Inferior parietal cortex (tissue), 1 donor: ENCODE measurements around the gene PSME1.
"Not testable (repeated sequence)": the region's sequence is repeated elsewhere in the genome, so short reads cannot be mapped to it uniquely, and the experiment has no call there.

ENCODE experiments used
- DNase-seq: peaks from one replicate; pipeline ENCODE4 v3.0.0-alpha.2; 2016; ENCODE audit errors: extremely low spot score

The PSME1 gene

DNA sequence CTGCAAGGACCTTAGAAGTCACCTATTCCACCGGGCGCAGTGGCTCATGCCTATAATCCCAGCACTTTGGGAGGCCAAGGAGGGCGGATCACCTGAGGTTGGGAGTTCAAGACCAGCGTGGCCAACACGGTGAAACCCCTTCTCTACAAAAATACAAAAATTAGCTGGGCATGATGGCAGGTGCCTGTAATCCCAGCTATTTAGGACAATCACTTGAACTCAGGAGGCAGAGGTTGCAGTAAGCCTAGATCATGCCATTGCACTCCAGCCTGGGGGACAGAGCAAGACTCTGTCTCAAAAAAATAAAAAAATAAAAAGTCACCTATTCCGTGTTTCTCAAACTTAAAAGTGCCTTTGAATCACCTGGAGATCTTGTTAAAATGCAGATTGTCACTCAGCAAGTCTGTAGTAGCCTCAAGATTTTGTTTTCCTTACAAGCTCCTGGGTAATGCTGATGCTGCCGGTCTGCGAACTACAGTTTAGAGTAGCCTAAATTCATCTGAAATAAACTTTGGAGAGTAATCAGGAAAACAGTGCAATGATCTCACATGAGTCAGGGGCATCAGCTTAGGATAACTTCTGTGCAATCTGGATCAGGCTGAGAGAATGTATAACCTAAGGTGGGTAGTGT, 30.3 kb upstream of the PSME1 start:
- not testable (repeated sequence) for DNase-seq

DNA sequence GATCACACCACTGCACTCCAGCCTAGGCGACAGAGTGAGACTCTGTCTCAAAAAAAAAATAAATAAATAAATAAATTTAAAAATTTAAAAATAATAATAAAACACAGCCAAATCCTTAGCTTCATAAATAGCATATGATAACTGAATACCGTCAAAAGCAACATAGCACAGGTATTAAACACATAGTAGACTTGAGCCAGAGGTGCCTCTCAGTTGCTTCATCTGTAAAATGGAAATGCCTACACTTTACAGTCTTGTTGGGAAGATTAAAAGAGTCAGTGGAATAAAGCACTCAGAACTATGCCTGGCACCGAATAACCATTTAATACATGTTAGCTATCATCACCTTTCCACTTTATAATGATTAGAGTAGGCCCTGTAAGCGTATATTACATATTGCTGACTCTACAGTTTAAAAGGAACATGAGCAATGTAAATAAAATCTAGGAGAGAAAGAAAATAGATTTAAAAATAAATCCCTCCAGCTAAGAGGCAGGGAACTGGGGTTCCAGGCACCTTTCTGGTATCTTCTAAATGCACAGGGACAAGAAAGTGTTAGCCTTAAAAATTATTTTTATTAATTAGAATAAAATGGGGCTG, 29.2 kb upstream of the PSME1 start:
- no peak for DNase-seq

DNA sequence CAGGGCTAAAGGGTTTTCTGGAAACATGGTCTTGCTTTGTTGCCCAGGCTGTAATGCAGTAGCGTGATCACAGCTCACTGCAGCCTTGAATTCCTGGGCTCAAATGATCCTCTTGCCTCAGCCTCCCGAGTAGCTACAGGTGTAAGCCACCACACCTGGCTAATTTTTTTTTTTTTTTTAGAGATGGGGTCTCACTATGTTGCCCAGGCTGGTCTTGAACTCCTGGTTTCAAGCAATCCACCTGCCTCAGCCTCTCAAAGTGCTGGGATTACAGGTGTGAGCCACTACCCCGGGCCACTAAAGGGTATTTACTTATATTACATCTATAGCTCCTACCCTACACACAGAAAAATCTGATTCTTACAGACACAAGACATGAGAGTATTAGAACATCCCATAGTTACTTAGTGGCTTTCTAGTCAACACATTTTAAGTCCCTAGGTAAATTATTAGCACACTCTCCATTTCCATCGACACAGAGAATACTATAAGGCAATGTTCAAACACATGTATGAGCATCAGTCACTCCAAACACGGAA, 27.6 kb upstream of the PSME1 start:
- no peak for DNase-seq

DNA sequence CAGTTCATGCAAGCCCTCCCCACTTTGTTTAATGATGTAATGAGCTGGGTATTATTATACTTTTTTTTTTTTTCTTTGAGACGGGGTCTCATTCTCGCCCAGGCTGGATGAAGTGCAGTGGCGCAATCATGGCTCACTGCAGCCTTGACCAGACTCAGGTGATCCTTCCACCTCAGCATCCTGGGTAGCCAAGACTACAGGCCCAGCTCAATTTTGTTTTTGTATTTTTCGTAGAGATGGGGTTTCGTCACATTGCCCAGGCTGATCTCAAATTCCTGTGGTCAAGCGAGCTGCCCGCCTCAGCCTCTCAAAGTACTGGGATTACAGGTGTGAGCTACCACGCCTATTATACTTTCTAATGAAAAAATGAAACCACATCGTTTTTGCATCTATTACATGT, 25.9 kb upstream of the PSME1 start:
- DNase-seq = no peak

DNA sequence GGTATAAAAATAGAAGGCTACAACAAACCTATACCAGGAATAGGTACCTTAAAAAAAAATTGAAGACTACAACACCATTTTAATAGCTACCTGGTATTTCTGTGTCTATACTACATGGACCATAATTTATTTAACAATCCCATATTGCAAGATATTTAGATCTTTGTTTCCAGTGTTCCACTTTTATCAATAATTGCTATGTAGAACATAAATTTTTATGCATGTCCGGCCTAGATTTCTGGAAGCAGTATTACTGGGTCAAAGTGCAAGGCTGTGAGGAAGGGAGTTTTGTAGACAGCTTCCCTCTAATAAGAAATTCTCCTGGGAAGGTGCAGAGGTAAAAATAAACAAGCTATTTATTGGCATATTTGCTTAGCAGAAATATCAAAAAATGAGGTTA, 25.5 kb upstream of the PSME1 start:
- no peak for DNase-seq

DNA sequence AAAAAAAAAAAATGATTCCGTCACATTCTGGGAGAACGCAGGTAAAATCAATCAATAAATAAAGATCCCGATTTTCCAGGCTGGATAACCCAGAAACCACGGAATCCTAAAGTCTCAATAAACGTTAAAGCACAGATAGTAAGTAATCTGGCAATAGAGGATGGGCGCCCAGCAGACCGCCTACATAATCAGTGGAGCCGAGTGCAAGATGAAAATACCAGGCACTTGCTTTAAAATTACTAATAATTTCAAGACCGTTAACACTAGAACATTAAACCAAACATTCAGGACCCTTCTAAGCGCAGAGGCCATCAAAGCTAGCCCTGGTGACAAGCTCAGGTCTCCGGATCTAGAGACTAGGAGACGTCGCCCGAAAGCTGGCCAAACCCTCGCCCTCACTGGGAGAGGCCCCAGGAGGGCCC, 22.6 kb upstream of the PSME1 start:
- no peak for DNase-seq

DNA sequence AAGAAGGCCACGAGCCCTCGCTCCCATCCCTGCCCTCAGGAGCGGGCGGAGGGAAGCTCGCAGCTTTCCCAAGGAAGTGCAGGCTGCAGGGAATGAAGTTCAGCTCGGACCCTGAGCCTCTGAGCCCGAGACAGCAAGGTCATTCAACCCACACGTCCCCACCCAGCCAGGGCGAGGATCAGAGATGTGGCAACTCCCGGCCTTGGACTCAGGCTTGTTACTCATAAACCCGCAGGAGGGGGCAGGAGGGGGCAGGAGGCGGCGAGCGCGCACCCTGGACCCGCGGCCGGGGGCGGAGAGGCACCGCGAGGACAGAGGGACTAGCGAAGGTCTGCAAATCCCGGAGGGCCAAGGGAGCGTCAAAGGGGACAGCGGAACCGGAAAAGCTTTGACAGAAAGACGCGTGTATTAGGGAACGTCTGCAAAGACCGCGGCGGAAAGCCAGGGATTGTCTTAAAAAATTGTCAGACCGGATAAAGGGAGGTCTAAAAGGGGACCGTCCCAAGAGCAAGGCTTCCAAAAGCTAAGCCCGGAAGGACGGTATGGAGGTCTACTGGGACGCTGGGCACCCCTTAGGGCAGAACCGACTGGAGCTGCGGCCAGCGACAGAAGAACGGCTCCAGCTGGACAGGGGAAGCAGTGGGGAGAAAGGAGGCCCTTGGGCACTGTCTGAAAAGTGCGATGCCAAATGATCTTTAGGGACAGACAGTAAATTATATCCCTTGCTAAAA, 22.0 kb upstream of the PSME1 start:
- peak; percentile 89 for DNase-seq

DNA sequence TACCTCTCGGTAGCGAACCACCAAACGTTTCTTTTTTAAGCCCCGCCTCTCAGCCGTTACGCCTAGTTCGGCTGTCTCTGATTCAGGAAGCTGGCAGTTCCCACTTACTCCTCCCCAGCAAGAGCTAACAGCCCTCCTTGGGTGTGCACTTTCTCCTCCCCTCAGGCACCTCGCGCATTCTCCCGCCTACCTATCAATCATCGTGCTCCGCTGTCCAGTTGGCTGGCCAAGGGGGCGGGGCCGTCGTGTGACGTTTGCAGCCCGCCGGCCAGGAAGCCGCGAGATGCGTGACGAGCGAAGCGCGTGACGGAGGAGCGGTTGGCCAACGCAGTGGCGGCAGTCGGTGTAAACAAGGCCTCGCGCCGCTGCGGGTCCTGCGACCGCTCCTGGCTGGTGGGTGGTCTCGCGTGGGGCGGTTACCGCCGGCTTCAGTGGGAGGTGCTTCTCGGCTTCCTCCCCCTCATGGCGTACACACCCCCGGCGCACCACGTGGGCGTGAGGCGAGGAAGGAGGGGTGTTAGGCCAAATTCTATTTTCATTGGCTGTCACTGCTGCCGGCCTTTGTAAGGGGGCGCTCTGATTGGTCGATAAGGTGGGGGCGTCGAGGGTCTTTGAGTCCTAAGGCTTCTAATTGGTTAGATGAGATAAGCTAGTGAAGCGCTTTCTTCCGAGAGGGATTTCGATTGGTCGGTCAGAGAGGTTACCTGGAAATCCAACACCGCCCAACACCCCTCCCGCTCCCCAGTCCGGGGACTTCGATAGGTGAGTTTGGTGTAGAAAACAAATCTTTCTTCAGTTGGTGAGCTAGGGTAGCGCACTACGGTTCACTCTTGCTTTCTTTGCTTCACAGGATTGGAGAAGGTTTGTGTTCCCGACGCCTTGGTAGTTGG, 21.2 kb upstream of the PSME1 start, which contains the start of the genes DCAF11 and NRL:
Gene DCAF11, plus strand, starts transcription at position 246 of the 890 bp plus-strand sequence. CDS start 818 bp downstream, outside the sequence.
Gene NRL, minus strand, starts transcription at position 418 of the 890 bp plus-strand sequence. CDS start 32,101 bp downstream, outside the sequence.
- peak; percentile 98 for DNase-seq

DNA sequence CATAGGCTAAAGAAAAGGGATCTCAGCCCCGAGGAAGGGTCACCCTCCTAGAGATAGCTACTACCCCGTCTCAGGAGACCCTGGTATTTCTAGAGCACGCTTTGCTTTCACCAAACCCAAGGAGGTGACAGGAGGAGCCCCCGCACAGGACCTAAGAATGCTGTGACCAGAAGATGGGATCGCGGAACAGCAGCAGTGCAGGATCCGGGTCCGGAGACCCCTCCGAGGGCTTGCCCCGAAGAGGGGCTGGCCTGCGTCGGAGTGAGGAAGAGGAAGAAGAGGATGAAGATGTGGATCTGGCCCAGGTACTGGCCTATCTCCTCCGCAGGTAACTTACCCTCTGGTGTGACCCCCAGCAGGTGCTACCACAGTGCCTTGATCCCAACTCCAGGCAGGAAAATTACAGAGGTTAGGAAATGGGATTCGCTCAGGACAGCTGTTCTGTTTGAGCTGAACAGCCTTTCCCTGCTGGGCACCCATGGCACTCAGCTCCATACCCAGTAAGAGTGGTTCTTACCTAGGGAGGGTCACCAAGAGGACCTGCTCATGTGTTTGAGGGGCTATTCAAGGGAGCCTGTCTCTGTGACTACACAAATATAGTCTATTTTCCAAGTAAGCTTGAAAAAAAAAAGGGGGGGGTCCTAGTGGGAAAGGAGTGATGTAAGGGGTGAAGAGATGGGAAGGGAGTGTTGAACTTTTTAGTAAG, 20.4 kb upstream of the PSME1 start:
- DNase-seq = no peak

DNA sequence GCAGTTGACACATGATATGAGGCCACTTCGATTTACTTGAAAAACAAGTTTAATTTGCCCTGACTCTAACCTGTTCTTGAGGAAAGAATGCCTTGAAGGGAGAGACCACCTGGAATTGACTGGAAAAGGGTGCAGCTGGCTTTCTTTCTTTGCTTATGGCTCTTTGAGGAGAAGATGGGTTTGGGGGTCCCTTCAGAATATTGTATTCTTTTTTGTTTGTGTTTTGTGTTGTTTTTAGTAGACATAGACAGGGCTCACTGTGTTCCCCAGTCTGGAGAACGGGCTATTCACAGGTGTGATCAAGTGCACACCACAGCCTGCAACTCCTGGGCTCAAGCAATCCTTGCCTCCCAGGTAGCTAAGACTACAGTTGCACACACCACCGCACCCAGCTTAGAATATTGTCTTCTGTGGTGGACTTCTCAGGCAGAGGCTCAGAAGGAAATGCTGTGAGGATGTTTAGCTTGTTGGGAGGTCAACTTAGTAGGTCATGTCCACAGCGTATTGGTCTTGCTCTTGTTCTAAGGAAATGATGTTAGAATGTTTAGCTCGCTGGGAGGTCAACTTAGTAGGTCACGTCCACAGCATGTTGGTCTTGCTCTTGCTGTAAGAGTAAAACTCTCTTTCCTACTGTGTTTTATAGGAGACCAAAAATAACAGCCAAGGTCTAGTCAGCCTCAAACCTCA, 19.7 kb upstream of the PSME1 start:
- DNase-seq = no peak

DNA sequence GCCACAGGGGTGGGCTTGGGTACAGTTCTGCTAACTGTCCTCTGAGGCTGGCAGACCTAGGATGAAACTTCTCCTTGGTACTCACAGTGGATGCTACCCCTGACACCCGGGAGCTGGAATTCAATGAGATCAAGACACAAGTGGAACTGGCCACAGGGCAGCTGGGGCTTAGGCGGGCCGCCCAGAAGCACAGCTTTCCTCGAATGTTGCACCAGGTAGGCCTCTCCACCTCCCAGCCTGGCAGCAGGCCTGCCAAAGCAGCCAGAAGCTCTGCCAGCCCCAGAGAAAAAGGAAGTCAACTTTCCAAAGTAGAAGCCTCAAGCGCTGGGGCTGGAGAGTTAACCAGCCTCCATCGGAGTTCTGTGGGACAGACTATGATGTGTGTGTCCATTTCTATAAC, 18.8 kb upstream of the PSME1 start:
- DNase-seq = no peak

DNA sequence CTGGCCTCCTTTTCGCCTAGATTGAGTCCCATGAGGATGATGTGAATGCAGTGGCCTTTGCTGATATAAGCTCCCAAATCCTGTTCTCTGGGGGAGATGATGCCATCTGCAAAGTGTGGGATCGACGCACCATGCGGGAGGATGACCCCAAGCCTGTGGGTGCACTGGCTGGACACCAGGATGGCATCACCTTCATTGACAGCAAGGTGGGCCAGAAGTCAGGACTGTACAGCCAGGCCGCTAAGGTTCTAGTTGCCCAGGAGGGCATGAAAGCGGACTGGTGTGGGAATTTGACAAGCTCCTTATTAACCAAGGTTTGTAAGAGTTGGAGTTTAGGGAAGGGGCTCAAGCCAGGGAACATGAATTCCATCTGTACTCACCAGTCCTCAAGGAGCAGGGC, 16.3 kb upstream of the PSME1 start:
- DNase-seq = no peak

DNA sequence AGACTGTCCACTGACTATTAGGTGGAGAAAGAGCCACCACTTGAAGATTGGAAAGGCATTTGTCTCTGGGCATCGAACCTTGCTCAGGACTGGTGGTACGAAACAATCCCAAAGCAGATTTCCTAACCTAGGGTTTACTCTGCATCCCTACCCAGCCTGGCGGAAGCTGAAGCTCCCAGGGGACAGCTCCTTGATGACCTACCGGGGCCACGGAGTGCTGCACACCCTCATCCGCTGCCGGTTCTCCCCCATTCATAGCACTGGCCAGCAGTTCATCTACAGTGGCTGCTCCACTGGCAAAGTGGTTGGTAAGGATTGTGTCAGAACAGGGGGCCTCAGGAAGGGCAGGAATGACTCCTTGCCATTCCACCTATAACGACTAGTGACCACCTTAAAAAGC, 14.8 kb upstream of the PSME1 start:
- DNase-seq = no peak

DNA sequence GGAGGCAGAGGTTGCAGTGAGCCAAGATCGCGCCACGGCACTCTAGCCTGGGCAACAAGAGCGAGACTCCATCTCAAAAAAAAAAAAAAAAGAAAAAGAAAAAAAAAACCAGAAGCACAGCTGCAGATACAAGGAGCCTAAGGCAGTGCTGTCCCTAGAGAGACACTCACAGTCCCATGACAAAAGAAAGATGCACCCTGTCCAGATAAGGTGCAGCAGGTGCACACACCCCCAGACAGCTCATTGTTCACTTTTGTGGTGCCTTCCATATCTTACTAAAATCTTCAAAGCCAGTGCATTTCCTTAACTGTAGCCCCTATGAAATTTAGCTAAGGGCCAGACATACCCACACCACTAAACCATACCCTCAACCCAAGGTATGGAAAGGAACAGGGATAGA, 13.6 kb upstream of the PSME1 start:
- no peak for DNase-seq

DNA sequence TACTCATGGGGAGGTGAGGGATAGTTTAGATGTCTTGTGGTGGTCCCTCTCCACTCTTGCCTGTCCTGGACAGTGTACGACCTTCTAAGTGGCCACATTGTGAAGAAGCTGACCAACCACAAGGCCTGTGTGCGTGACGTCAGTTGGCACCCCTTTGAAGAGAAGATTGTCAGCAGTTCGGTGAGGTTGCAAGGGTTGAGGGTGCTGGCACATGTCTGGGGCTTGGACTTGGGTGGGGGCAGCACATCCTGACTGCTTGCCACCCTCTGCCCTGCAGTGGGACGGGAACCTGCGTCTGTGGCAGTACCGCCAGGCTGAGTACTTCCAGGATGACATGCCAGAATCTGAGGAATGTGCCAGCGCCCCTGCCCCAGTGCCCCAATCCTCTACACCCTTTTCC, 13.1 kb upstream of the PSME1 start:
- DNase-seq = no peak

DNA sequence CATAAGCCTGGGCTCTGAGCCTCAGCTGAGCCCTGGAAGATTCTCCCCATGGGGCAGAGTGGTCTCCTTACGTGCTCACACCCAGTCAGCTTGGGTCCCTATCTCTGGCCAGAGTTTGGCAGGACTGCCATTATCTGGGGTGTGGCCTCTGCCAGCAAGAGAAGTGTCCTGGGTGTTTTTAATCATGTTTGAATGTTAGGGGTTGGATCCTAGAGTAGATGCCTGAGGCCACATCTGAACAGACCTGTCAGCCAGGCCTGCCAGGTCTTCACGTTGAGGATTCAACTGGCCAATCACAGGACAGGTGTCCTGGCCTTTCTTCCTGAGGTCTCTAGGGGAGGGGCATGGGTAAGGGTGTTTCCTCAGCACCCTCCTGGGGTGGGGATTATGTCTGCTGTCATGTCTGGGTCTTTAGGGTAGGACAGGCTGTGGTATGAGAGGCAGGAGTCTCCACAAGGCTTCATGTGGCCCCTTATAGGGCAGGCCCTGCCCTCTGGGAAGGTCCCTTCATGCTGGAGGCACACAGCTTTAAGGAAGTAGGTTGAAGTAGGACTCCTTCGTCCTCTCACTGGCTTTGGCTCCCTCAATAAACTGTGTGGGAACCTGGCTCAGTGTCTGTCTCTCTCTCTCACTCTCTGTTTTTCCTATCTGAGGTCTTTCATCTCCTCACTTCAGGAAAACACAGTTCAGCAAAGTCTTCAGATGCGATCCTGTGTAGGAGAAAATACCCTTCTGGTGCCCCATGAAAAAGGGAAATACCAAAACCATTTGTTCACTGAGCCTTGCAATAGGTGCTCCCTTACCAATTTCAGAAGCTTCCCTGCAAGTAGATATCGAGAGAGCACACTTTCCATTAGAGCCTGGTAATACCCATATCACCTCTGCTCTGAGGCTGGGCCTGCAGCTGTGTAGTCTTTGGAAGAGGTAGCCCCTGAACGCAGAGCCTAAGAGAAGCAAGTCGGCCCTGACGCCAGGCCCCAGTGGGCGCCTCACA, 12.3 kb upstream of the PSME1 start:
- no peak for DNase-seq

DNA sequence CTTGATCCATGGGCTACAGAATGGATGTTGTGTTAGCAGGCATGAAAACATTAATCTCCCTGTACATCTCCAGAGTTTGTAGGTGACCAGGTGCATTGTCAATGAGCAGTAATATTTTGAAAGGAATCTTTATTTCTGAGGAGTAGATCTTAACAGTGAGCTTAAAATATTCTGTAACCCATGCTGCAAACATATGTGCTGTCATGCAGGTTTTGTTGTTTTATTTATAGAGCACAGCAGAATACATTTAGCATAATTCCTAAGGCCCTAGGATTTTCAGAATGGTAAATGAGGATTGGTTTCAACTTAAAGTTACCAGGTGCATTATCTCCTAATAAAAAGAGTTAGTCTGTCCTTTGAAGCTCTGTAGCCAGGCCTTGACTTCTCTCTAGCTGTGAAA, 9.1 kb upstream of the PSME1 start:
- DNase-seq = no peak

DNA sequence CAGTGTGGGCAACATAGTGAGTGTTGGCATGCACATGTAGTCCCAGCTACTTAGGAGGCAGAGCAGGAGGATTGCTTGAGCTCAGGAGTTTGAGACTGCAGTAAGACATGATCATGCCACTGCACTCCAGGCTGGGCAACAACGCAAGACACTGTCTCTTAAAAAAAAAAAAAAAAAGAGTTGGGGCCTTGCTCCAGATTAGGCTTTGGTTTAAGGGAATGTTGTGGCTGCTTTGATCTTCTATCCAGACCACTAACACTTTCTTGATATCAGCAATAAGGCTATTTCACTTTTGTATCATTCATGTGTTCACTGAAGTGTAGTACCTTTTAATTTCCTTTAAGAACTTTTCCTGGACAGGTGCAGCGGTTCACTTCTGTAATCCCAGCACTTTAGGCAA, 8.3 kb upstream of the PSME1 start:
- DNase-seq = no peak

DNA sequence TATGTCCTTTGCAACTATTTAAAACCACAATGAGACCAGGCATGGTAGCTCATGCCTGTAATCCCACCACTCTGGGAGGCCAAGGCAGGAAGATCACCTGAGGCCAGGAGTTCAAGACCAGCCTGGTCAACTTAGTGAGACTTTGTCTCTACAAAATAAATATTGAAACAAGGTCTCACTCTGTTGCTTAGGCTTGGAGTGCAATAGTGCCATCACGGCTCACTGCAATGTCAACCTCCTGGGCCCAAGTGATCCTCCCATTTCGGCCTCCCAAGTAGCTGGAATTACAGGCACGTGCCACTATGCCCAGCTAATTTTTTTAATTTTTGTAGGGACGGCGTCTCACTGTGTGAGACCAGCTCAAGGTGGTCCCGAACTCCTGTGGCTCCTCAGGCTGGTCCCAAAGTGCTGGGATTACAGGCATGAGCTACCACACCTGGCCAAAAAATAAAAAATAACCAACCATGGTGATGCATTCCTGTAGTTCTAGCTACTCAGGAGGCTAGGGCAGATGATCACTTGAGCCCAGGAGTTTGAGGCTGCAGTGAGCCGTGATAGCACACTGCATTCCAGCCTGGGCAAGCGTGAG, 6.5 kb upstream of the PSME1 start:
- DNase-seq = no peak
